K562 (cell line): ENCODE data around the gene KDM4C. TPM values are rescaled to one million over a fixed set of nuclear protein-coding genes. Genes with fewer than 3 reads are reported as not detected.

ENCODE experiments used
- BCLAF1 ChIP-seq, 2 experiments: fragments of 450-650 bp in 1 of 2; IDR thresholded peaks; 2 replicates each; pipeline ENCODE4 v1.6.1; 2011 to 2017; ENCODE audit warnings: low read depth in 2 of 2, antibody characterized with exemption in 1 of 2, borderline replicate concordance in 1 of 2, low read length in 1 of 2, mild to moderate bottlenecking in 1 of 2, mixed read lengths in 1 of 2; ENCODE audit not compliant: control insufficient read depth in 1 of 2
- BRD4 ChIP-seq: fragments of 200-600 bp; sonication (generic); IDR thresholded peaks from 2 replicates; pipeline ENCODE4 v1.6.1; 2017; ENCODE audit warnings: inconsistent platforms
- CCAR2 ChIP-seq: fragments of 200-400 bp; formaldehyde crosslinking; IDR thresholded peaks from 2 replicates; pipeline ENCODE4 v1.6.1; 2017; ENCODE audit warnings: mild to moderate bottlenecking, low read depth, low read length
- IRF1 ChIP-seq: sonication (generic); formaldehyde crosslinking; IDR thresholded peaks from 2 replicates; pipeline ENCODE4 v1.8.0; 2022; ENCODE audit warnings: missing genetic modification reagents, mild to moderate bottlenecking, borderline replicate concordance
- L3MBTL2 ChIP-seq: fragments of 450-650 bp; IDR thresholded peaks from 2 replicates; pipeline ENCODE4 v1.6.1; 2016; ENCODE audit warnings: mild to moderate bottlenecking, moderate library complexity
- MBD2 ChIP-seq: sonication (generic); IDR thresholded peaks from 2 replicates; pipeline ENCODE4 v1.6.1; 2016; ENCODE audit warnings: low read depth, borderline replicate concordance
- MYNN ChIP-seq, 2 experiments: sonication (generic); formaldehyde crosslinking in 1 of 2; IDR thresholded peaks; 2 replicates each; pipeline versions ENCODE4 v1.5.0 to v1.6.1; 2016 to 2020; ENCODE audit warnings: antibody characterized with exemption in 1 of 2, missing genetic modification reagents in 1 of 2
- NR1H2 ChIP-seq: sonication (generic); formaldehyde crosslinking; IDR thresholded peaks from 2 replicates; pipeline ENCODE4 v1.4.0; 2020; ENCODE audit warnings: mild to moderate bottlenecking, missing genetic modification reagents
- PCBP1 ChIP-seq: fragments of 200-400 bp; formaldehyde crosslinking; IDR thresholded peaks from 2 replicates; pipeline ENCODE4 v1.6.1; 2018; ENCODE audit warnings: mild to moderate bottlenecking, low read depth, low read length; ENCODE audit not compliant: poor library complexity, severe bottlenecking
- RAD51 ChIP-seq: fragments of 450-650 bp; IDR thresholded peaks from 2 replicates; pipeline ENCODE4 v1.7.1; 2016; ENCODE audit warnings: low read depth, mild to moderate bottlenecking, borderline replicate concordance
- SMAD3 ChIP-seq: fragments of 450-650 bp; formaldehyde crosslinking; conservative IDR thresholded peaks from 2 replicates; pipeline ENCODE4 v1.4.0; 2020; ENCODE audit warnings: mild to moderate bottlenecking
- SMAD4 ChIP-seq: fragments of 250-450 bp; sonication (Bioruptor Pico); conservative IDR thresholded peaks from 2 replicates; pipeline ENCODE4 v1.8.0; 2021; ENCODE audit warnings: inconsistent platforms, mild to moderate bottlenecking, moderate library complexity
- SRSF9 ChIP-seq: fragments of 200-400 bp; formaldehyde crosslinking; IDR thresholded peaks from 2 replicates; pipeline ENCODE4 v1.6.1; 2017; ENCODE audit warnings: low read depth, low read length, borderline replicate concordance
- TCF3 ChIP-seq: sonication (generic); formaldehyde crosslinking; IDR thresholded peaks from 2 replicates; pipeline ENCODE4 v1.4.0; 2020; ENCODE audit warnings: mild to moderate bottlenecking, missing genetic modification reagents
- TRIM28 ChIP-seq: fragments of 450-650 bp; IDR thresholded peaks from 2 replicates; pipeline ENCODE4 v1.6.1; 2017
- ZNF232 ChIP-seq: sonication (generic); formaldehyde crosslinking; IDR thresholded peaks from 2 replicates; pipeline ENCODE4 v1.8.0; 2022; ENCODE audit warnings: mild to moderate bottlenecking, missing genetic modification reagents
- ZNF311 ChIP-seq: fragments of 250-450 bp; sonication (Bioruptor Pico); IDR thresholded peaks from 2 replicates; pipeline ENCODE4 v1.4.0; 2020; ENCODE audit warnings: mild to moderate bottlenecking, moderate library complexity
- ZNF780A ChIP-seq: fragments of 250-450 bp; sonication (Bioruptor Pico); IDR thresholded peaks from 2 replicates; pipeline ENCODE4 v1.5.0; 2021; ENCODE audit warnings: mild to moderate bottlenecking
- polyA plus RNA-seq, 8 experiments: library from polyadenylated mRNA; depleted of rRNA in 4 of 8; stranded (reverse) in 5 of 8; unstranded in 3 of 8; fragments of >200 nt; fragmentation: Nextera tagmentation in 2 of 8; fragmentation: Illumina TruSeq in 1 of 8; extraction: Ambion mirVana in 2 of 8; extraction: Trizol in 1 of 8; gene quantifications; 2 replicates each; pipeline versions ENCODE4 v1.2.1 to v1.2.3, GENCODE V29; 2011 to 2014; ENCODE audit warnings: inconsistent platforms in 1 of 8, missing spikeins in 1 of 8
- total RNA-seq, 7 experiments: library from RNA; depleted of rRNA in 6 of 7; stranded (reverse); fragments of >200 nt in 6 of 7; fragmentation: Illumina TruSeq in 2 of 7; extraction: Trizol in 2 of 7; gene quantifications; 2 replicates each; pipeline versions ENCODE4 v1.2.1 to v1.2.3, GENCODE V29; 2011 to 2021; ENCODE audit warnings: low replicate concordance in 1 of 7
- TF ChIP-seq, protein P1 (sequence below): fragments of 450-650 bp; IDR thresholded peaks from 2 replicates; pipeline ENCODE4 v1.6.1; 2016; ENCODE audit warnings: mild to moderate bottlenecking
- TF ChIP-seq, protein P2 (sequence below): fragments of 250-450 bp; sonication (Bioruptor Pico); IDR thresholded peaks from 2 replicates; pipeline ENCODE4 v1.6.1; 2021; ENCODE audit warnings: mild to moderate bottlenecking
- TF ChIP-seq, protein P3 (sequence below): fragments of 250-450 bp; sonication (Bioruptor Pico); IDR thresholded peaks from 2 replicates; pipeline ENCODE4 v1.8.0; 2021; ENCODE audit warnings: borderline replicate concordance, mild to moderate bottlenecking, moderate library complexity; ENCODE audit not compliant: poor library complexity, severe bottlenecking

Gene KDM4C
- total and polyA plus RNA-seq, 9 of the 15 experiments (the other 6 are each of a cell fraction or from before 2014, with no cell fraction given) = 5.4 to 17.0 (median 12.6) TPM

DNA sequence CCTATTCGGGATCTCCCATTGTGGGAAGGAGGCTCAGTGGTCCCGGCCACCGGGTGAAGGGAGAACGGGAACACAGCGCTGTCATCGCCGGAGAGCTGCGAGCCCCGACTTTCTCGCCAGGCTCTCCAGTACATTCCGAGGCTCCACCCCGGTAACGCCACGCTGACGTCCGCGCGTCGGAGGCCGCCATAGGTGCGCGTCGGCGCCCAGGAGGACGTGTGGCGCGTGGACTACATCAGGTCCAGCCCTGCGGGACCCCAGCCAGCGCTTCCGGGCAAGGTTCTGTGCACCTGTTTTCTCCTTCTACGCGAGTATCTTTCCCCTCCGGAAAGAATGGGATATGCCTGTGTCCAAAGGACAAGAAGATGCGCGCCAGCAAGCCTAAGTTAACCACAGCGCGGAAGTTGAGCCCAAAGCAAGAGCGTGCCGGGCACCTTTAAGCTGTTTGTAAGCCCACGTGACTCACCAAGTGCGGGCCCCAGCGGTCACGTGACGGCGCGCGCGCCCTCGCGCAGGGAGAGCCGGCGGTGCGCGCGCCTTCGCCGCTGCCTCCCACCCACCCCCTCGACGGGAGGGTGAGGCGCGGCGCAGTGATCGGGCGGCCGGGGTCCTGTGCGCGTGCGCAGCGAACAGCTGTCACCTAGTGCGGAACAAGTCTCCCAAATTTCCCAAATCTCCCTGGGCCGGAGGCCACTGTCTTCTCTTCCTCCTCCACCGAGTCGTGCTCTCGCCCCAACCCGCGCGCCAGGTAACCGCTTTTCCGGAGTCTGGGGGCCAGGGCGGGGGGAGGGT, at the start of gene KDM4C (continued):
- TF ChIP-seq MBD2 (0 out of 2 replicates have a peak, but pooled peaks have one; percentile 35), SRSF9 (no peak), L3MBTL2 (peak; percentile 88), ZNF232 (CRISPR knock-in tag) (no peak), MYNN (IDR thresholded peaks at IDR 0.05) (no peak), MYNN (CRISPR knock-in tag; IDR thresholded peaks at IDR 0.05) (no peak), RAD51 (peak; percentile 99), BRD4 (no peak), SMAD3 (CRISPR knock-in tag) (no peak), BCLAF1 (IDR thresholded peaks at IDR 0.05; ENCODE audit: borderline replicate concordance in 1 of 2, control insufficient read depth in 1 of 2, low read depth in 2 of 2, low read length in 1 of 2) (no peak), ZNF311 (CRISPR knock-in tag) (no peak), CCAR2 (no peak), NR1H2 (CRISPR knock-in tag) (no peak), TRIM28 (no peak), IRF1 (CRISPR knock-in tag) (no peak), TCF3 (CRISPR knock-in tag) (peak; percentile 3; the same call in 1 of the 2 replicates), SMAD4 (CRISPR knock-in tag) (no peak), PCBP1 (no peak), ZNF780A (CRISPR knock-in tag) (no peak)
- TF ChIP-seq, protein P1, sequence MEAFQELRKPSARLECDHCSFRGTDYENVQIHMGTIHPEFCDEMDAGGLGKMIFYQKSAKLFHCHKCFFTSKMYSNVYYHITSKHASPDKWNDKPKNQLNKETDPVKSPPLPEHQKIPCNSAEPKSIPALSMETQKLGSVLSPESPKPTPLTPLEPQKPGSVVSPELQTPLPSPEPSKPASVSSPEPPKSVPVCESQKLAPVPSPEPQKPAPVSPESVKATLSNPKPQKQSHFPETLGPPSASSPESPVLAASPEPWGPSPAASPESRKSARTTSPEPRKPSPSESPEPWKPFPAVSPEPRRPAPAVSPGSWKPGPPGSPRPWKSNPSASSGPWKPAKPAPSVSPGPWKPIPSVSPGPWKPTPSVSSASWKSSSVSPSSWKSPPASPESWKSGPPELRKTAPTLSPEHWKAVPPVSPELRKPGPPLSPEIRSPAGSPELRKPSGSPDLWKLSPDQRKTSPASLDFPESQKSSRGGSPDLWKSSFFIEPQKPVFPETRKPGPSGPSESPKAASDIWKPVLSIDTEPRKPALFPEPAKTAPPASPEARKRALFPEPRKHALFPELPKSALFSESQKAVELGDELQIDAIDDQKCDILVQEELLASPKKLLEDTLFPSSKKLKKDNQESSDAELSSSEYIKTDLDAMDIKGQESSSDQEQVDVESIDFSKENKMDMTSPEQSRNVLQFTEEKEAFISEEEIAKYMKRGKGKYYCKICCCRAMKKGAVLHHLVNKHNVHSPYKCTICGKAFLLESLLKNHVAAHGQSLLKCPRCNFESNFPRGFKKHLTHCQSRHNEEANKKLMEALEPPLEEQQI = no peak
- TF ChIP-seq, protein P2, sequence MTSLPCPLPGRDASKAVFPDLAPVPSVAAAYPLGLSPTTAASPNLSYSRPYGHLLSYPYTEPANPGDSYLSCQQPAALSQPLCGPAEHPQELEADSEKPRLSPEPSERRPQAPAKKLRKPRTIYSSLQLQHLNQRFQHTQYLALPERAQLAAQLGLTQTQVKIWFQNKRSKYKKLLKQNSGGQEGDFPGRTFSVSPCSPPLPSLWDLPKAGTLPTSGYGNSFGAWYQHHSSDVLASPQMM = no peak
- TF ChIP-seq, protein P3, sequence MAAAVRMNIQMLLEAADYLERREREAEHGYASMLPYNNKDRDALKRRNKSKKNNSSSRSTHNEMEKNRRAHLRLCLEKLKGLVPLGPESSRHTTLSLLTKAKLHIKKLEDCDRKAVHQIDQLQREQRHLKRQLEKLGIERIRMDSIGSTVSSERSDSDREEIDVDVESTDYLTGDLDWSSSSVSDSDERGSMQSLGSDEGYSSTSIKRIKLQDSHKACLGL = peak; percentile 54
